ENCODE measurements around the gene RGL4. TPM values are rescaled to one million over a fixed set of nuclear protein-coding genes. Genes with fewer than 3 reads are reported as not detected.

The RGL4 gene
- polyA plus RNA-seq, 3 donors, result 2.3 to 2.4 (median 2.3) TPM

GRCh38 chr22:23681026-23681809 lies 9.6 kb upstream of the RGL4 start:
- Histone ChIP-seq H3K79me2 (ENCODE audit: insufficient read depth, low read length) (no peaks in the 10 kb centered on the region), H2AFZ (ENCODE audit: insufficient read depth, low read depth, low read length, poor library complexity, severe bottlenecking) (no peak overlapping the region), H3K36me3 (replicated peaks in 1 of 2; ENCODE audit: control insufficient read depth in 1 of 2, insufficient read depth in 2 of 2, low read length in 2 of 2) (peaks cover 10 to 60% of the 10 kb centered on the region in 2 donors), H3K27me3 (ENCODE audit: control insufficient read depth in 2 of 2, insufficient read depth in 2 of 2, low read length in 2 of 2) (no peaks in the 10 kb centered on the region), H3K9ac (ENCODE audit: insufficient read depth, low read length, poor library complexity, severe bottlenecking) (no peak overlapping the region), H3K9me3 (replicated peaks in 1 of 2; ENCODE audit: control insufficient read depth in 1 of 2, insufficient read depth in 1 of 2, low read length in 2 of 2) (no peaks in the 10 kb centered on the region), H3K27ac (ENCODE audit: low read depth in 1 of 2, low read length in 2 of 2) (no peak overlapping the region), H3K4me1 (ENCODE audit: control insufficient read depth in 1 of 2, insufficient read depth in 2 of 2, low read length in 2 of 2) (peaks cover 5% of the 10 kb centered on the region in 2 donors), H3K4me2 (replicated peaks; ENCODE audit: extremely low read depth, low read length, poor library complexity, severe bottlenecking) (no peak overlapping the region), H4K20me1 (ENCODE audit: insufficient read depth, low read length) (no peaks in the 10 kb centered on the region), H3K4me3 (replicated peaks in 1 of 3; ENCODE audit: low read depth in 2 of 3, low read length in 3 of 3) (no peak overlapping the region)
- no peak overlapping the region for H3K4me3 Mint-ChIP-seq
- intact Hi-C loops (cut with micrococcal nuclease), result no loop called here
- peaks cover 10% of the 10 kb centered on the region for H3K4me1 Mint-ChIP-seq
- H3K27ac Mint-ChIP-seq, result peak overlapping the region in 3 of 7 donors; percentile 13 to 73 (median 57)
- no peaks in the 10 kb centered on the region for H3K9me3 Mint-ChIP-seq
- TF ChIP-seq CTCF (IDR thresholded peaks at IDR 0.05), result no peak
- H3K27me3 Mint-ChIP-seq (ENCODE audit: low read depth in 3 of 3), result no peaks in the 10 kb centered on the region
- DNase-seq, result no peak
- peaks cover 36 to 63% of the 10 kb centered on the region in 2 donors for H3K36me3 Mint-ChIP-seq
- 97% methylated on average over 4 of the region's 5 CpGs for WGBS (ENCODE audit: insufficient coverage)

GRCh38 chr22:23682077-23682476 lies 8.7 kb upstream of the RGL4 start:
- Histone ChIP-seq H2AFZ (ENCODE audit: insufficient read depth, low read depth, low read length, poor library complexity, severe bottlenecking) (no peak overlapping the region), H3K27me3 (ENCODE audit: control insufficient read depth in 2 of 2, insufficient read depth in 2 of 2, low read length in 2 of 2) (no peaks in the 10 kb centered on the region), H3K36me3 (replicated peaks in 1 of 2; ENCODE audit: control insufficient read depth in 1 of 2, insufficient read depth in 2 of 2, low read length in 2 of 2) (peaks cover 10 to 60% of the 10 kb centered on the region in 2 donors), H3K9me3 (replicated peaks in 1 of 2; ENCODE audit: control insufficient read depth in 1 of 2, insufficient read depth in 1 of 2, low read length in 2 of 2) (no peaks in the 10 kb centered on the region), H3K4me1 (ENCODE audit: control insufficient read depth in 1 of 2, insufficient read depth in 2 of 2, low read length in 2 of 2) (no peaks in the 10 kb centered on the region), H3K4me2 (replicated peaks; ENCODE audit: extremely low read depth, low read length, poor library complexity, severe bottlenecking) (no peak overlapping the region), H4K20me1 (ENCODE audit: insufficient read depth, low read length) (no peaks in the 10 kb centered on the region), H3K9ac (ENCODE audit: insufficient read depth, low read length, poor library complexity, severe bottlenecking) (no peak overlapping the region), H3K27ac (ENCODE audit: low read depth in 1 of 2, low read length in 2 of 2) (no peak overlapping the region), H3K79me2 (ENCODE audit: insufficient read depth, low read length) (no peaks in the 10 kb centered on the region), H3K4me3 (replicated peaks in 1 of 3; ENCODE audit: low read depth in 2 of 3, low read length in 3 of 3) (no peak overlapping the region)
- WGBS (ENCODE audit: insufficient coverage), result no CpG with 5 or more reads among the region's 5 CpGs
- Mint-ChIP-seq H3K9me3 (no peaks in the 10 kb centered on the region), H3K27me3 (ENCODE audit: low read depth in 3 of 3) (no peaks in the 10 kb centered on the region), H3K4me1 (peaks cover 5% of the 10 kb centered on the region), H3K36me3 (peaks cover 39 to 65% of the 10 kb centered on the region in 2 donors), H3K4me3 (no peak overlapping the region), H3K27ac (peak overlapping the region in 2 of 7 donors; percentile 33 to 57)
- intact Hi-C loops (cut with micrococcal nuclease), result no loop called here
- DNase-seq, result no peak
- no peak for TF ChIP-seq CTCF (IDR thresholded peaks at IDR 0.05)

Measured in CD14-positive monocyte (primary cell).